ENCODE measurements around the gene PDS5A.

PDS5A gene

DNA sequence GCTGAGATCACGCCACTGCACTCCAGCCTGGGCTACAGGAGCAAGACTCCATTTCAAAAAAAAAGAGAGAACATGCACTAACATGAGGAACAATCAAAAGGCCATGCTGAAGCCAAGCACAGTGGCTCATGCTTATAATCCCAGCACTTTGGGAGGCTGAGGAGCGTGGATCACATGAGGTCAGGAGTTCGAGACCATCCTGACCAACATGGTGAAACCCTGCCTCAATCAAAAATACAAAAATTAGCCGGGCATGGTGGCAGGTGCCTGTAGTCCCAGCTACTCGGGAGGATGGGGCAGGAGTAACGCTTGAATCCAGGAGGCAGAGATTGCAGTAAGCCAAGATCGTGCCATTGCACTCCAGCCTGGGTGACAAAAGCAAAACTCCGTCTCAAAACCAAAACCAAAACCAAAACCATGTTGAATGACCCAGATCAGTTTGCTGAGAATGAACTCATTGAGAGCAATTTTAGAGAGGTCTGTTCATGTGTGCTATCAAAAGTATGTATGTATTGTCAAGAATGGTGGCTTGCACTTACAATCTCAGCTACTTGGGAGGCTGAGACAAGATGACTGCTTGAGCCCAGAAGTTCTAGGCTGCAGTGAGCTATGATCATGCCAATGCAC lies 44.8 kb downstream of the PDS5A start:
- TF ChIP-seq, protein P1, sequence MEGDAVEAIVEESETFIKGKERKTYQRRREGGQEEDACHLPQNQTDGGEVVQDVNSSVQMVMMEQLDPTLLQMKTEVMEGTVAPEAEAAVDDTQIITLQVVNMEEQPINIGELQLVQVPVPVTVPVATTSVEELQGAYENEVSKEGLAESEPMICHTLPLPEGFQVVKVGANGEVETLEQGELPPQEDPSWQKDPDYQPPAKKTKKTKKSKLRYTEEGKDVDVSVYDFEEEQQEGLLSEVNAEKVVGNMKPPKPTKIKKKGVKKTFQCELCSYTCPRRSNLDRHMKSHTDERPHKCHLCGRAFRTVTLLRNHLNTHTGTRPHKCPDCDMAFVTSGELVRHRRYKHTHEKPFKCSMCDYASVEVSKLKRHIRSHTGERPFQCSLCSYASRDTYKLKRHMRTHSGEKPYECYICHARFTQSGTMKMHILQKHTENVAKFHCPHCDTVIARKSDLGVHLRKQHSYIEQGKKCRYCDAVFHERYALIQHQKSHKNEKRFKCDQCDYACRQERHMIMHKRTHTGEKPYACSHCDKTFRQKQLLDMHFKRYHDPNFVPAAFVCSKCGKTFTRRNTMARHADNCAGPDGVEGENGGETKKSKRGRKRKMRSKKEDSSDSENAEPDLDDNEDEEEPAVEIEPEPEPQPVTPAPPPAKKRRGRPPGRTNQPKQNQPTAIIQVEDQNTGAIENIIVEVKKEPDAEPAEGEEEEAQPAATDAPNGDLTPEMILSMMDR (IDR thresholded peaks at IDR 0.05; ENCODE audit: insufficient read depth, low read length, missing control alignments), result no peak
- ChIA-PET POLR2A (no interaction called here), CTCF (interaction anchor here (0.9 to 1.5 kb wide), 2 partner anchors 31 to 43 kb away, joined by 3 to 5 read pairs; no protein-coding TSS in a partner anchor)
- no peak for DNase-seq (ENCODE audit: low read depth, low spot score)
- H3K4me3 ChIP-seq (ENCODE audit: low read depth, low read length), result no peak overlapping the region

DNA sequence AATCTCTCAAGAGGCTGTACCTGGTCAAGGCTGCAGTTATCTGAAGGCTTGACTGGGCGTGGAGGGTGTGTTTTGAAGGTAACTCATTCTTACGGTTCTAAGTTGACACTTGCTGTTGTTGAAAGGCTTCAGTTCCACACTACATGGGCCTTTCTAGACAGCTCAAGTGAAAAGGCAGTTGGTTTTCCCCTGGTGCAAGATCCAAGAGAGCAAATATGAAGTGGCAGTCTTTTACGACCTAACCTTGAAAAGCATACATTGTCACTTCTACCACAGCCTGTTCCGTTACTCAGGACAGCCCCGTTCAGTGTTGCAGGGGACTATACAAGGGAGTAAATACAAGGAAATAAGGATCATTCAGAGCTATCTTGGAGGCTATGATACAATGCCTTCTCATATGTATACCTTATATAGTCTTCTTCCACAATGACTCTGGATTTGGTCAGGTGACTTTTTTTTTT lies 46.2 kb downstream of the PDS5A start:
- H3K4me3 ChIP-seq (ENCODE audit: low read depth, low read length), result no peak overlapping the region
- CTCF ChIA-PET, result no interaction called here
- DNase-seq (ENCODE audit: low read depth, low spot score), result no peak
- TF ChIP-seq, protein P1 (IDR thresholded peaks at IDR 0.05; ENCODE audit: insufficient read depth, low read length, missing control alignments), result no peak
- POLR2A ChIA-PET, result no interaction called here

DNA sequence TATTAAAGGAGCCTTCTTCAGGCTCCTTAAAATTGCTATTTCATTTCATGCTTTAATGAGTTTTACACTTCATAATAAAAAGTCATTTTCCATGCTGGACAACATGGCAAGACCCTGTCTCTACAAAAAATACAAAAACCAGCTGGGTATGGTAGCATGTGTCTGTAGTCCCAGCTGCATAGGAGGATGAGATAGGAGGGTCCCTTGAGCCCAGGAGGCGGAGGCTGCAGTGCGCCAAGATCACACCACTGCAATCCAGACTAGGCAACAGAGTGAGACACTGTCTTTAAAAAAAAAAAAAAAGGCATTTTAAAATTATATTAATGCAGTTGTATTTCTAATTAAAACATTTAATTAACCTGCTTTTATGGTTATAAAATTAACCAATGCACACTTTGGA lies 49.2 kb downstream of the PDS5A start:
- ChIA-PET CTCF (no interaction called here), POLR2A (no interaction called here)
- TF ChIP-seq, protein P1 (IDR thresholded peaks at IDR 0.05; ENCODE audit: insufficient read depth, low read length, missing control alignments), result no peak
- no peak overlapping the region for H3K4me3 ChIP-seq (ENCODE audit: low read depth, low read length)
- DNase-seq (ENCODE audit: low read depth, low spot score), result no peak

DNA sequence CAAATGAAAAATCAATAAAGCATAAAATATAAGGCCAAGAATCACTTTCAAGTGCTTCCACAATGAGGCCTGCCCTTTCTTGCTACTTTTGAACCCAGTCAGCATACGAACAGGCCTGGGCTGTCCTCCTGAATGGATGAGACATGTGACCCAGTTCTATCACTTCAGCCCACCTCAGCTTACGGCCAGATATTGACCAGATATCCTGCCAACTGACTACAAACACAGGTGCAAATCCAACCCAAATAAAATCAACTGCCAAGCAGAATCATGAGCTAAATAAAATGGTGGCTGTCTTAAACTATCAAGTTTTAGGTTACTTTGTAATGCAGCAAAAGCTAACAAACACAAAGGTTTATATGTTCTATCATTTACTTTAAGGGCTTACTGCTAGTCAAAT lies 53.7 kb downstream of the PDS5A start:
- ChIA-PET CTCF (no interaction called here), POLR2A (no interaction called here)
- DNase-seq (ENCODE audit: low read depth, low spot score), result no peak
- TF ChIP-seq, protein P1 (IDR thresholded peaks at IDR 0.05; ENCODE audit: insufficient read depth, low read length, missing control alignments), result no peak
- no peak overlapping the region for H3K4me3 ChIP-seq (ENCODE audit: low read depth, low read length)

DNA sequence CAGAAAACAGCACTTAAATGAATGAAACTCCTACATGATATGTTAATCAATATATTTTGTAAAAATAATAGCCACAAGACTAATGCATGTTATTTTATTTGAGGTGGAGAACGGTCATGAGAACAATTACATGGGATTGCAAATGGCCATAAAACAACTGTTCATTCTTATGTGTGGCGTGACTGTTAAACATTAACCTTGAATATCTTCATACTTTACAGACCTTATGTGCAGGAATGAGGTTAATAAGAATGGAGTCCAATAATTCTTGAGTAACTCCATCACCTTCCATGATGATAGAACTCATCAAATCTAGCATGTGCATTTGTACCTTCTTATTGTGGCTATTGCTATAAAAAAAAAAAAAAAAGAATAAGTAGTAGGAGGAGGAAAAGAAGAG lies 55.3 kb downstream of the PDS5A start:
- TF ChIP-seq, protein P1 (IDR thresholded peaks at IDR 0.05; ENCODE audit: insufficient read depth, low read length, missing control alignments), result no peak
- POLR2A ChIA-PET, result no interaction called here

DNA sequence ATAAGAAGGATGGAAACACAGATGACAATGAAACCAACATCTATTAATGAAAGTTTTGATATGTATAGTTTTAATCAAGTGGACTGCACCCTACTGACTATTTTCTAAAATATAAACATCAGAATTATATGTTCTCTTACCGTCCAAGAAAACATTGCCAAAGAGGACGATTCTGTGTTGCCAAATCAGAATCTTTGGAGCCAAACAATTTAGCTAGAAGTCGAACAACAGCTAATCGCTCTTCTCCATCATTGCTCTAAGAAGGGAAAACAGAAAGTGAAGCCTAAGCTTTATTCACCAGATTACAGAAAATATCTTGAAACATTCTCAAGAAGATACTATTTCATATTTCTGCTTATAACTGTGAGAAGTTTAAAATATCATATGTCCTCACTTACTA lies 64.2 kb downstream of the PDS5A start:
- ChIA-PET POLR2A (no interaction called here), CTCF (no interaction called here)
- no peak overlapping the region for H3K4me3 ChIP-seq (ENCODE audit: low read depth, low read length)
- TF ChIP-seq, protein P1 (IDR thresholded peaks at IDR 0.05; ENCODE audit: insufficient read depth, low read length, missing control alignments), result no peak
- no peak for DNase-seq (ENCODE audit: low read depth, low spot score)

More for the DNA sequence above, 55.3 kb downstream of the PDS5A start:
- H3K4me3 ChIP-seq (ENCODE audit: low read depth, low read length), result no peak overlapping the region
- CTCF ChIA-PET, result no interaction called here
- no peak for DNase-seq (ENCODE audit: low read depth, low spot score)
